Natural killer cell (primary cell): ENCODE measurements around the gene KXD1. TPM values are rescaled to one million over a fixed set of nuclear protein-coding genes. Genes with fewer than 3 reads are reported as not detected.

Experiments used
- ATAC-seq, 3 donors: fragments of 150-1000 bp in 2 of 3; fragments of 200-7000 bp in 1 of 3; cut with Tn5 transposase; 1 replicate in 1 of 3; 2 replicates in 2 of 3; pipeline ENCODE4 v1.10.0; 2021; ENCODE audit warnings: mild to moderate bottlenecking in 2 of 3, moderate library complexity in 2 of 3
- DNase-seq, 2 donors: peaks; one replicate each; pipeline versions ENCODE4 v3.0.0 to v3.0.0-alpha.2; 2013 to 2021; ENCODE audit warnings: mixed read lengths in 1 of 2
- H3K27ac ChIP-seq: one replicate; pipeline ENCODE4 v1.5.1; 2013; ENCODE audit warnings: mild to moderate bottlenecking, low read length
- H3K27me3 ChIP-seq: one replicate; pipeline ENCODE4 v1.6.1; 2013; ENCODE audit warnings: low read length; ENCODE audit not compliant: control insufficient read depth, insufficient read depth
- H3K36me3 ChIP-seq: one replicate; pipeline ENCODE4 v1.6.1; 2013; ENCODE audit warnings: low read length; ENCODE audit not compliant: control insufficient read depth, insufficient read depth
- H3K4me1 ChIP-seq: one replicate; pipeline ENCODE4 v1.6.1; 2013; ENCODE audit warnings: low read length; ENCODE audit not compliant: control insufficient read depth, insufficient read depth
- H3K4me3 ChIP-seq: one replicate; pipeline ENCODE4 v1.5.1; 2013; ENCODE audit warnings: low read length
- H3K9me3 ChIP-seq: one replicate; pipeline ENCODE4 v1.6.1; 2013; ENCODE audit warnings: low read length; ENCODE audit not compliant: control insufficient read depth, insufficient read depth
- H3K27ac Mint-ChIP-seq, 2 donors: one replicate each; pipeline ENCODE4 v1.8.0; 2022; ENCODE audit warnings: mild to moderate bottlenecking in 2 of 2, mixed read lengths in 2 of 2, moderate library complexity in 1 of 2
- H3K27me3 Mint-ChIP-seq, 2 donors: one replicate each; pipeline ENCODE4 v1.8.0; 2022; ENCODE audit warnings: low read depth in 2 of 2, mixed read lengths in 2 of 2
- H3K36me3 Mint-ChIP-seq: one replicate; pipeline ENCODE4 v1.8.0; 2022; ENCODE audit warnings: mixed read lengths
- H3K4me1 Mint-ChIP-seq, 2 donors: one replicate each; pipeline ENCODE4 v1.8.0; 2022; ENCODE audit warnings: mixed read lengths in 2 of 2
- H3K4me3 Mint-ChIP-seq: one replicate; pipeline ENCODE4 v1.8.0; 2022; ENCODE audit warnings: mild to moderate bottlenecking, moderate library complexity, mixed read lengths
- H3K9me3 Mint-ChIP-seq, 2 donors: one replicate each; pipeline ENCODE4 v1.8.0; 2022; ENCODE audit warnings: mixed read lengths in 2 of 2
- CTCF ChIP-seq: fragments of 200-600 bp; IDR thresholded peaks from one replicate; pipeline ENCODE4 v1.8.0; 2022; ENCODE audit warnings: antibody characterized with exemption
- WGBS: methylation state at CpG from one replicate; pipeline ENCODE4 v1.1.7; 2013; ENCODE audit warnings: missing lambda C conversion rate; ENCODE audit not compliant: insufficient coverage; 5-methylcytosine and 5-hydroxymethylcytosine counted together
- intact Hi-C: fragments of 100-400 bp; cut with micrococcal nuclease; formaldehyde crosslinking; loops from one replicate; pipeline ENCODE4 v1.14.2; 2022
- total RNA-seq, 4 donors: library from RNA; stranded (reverse); fragments of 120-200 nt in 1 of 4; gene quantifications; one replicate each; pipeline versions ENCODE4 v1.2.3 to v1.2.4, GENCODE V29; 2013 to 2022

The KXD1 gene
- total RNA-seq, 3 donors from 2014 or later (not counting 1 experiment from before 2014, with no cell fraction given): 83.2 to 88.8 (median 86.9) TPM

- WGBS: 27% methylated on average over 5 of the region's 5 CpGs
These were observed 50.6 kb downstream of the KXD1 start for GRCh38 chr19:18608102-18608804.

GRCh38 chr19:18608805-18609716, 51.4 kb downstream of the KXD1 start:
- no peaks in the 10 kb centered on the region for H3K9me3 ChIP-seq
- Mint-ChIP-seq H3K27ac (no peak overlapping the region), H3K36me3 (no peaks in the 10 kb centered on the region), H3K4me1 (peaks cover 9 to 33% of the 10 kb centered on the region in 2 donors), H3K4me3 (no peak overlapping the region), H3K9me3 (no peaks in the 10 kb centered on the region), H3K27me3 (peaks cover 40 to 61% of the 10 kb centered on the region in 2 donors)
- ATAC-seq (no peak), DNase-seq (no peak)
- H3K4me3 ChIP-seq: no peak overlapping the region
- intact Hi-C loops: no loop called here
- H3K27ac ChIP-seq: no peak overlapping the region
- no peak for TF ChIP-seq CTCF
- peaks cover 32% of the 10 kb centered on the region for H3K4me1 ChIP-seq
- no peaks in the 10 kb centered on the region for H3K36me3 ChIP-seq
- WGBS: 41% methylated on average over 8 of the region's 9 CpGs
- peaks cover 63% of the 10 kb centered on the region for H3K27me3 ChIP-seq

More at GRCh38 chr19:18608102-18608804, 50.6 kb downstream of the KXD1 start:
- no peaks in the 10 kb centered on the region for H3K36me3 Mint-ChIP-seq
- no peak for DNase-seq
- no peak overlapping the region for H3K27ac ChIP-seq
- intact Hi-C loops: no loop called here
- peaks cover 9 to 27% of the 10 kb centered on the region in 2 donors for H3K4me1 Mint-ChIP-seq
- H3K36me3 ChIP-seq: no peaks in the 10 kb centered on the region
- peaks cover 60% of the 10 kb centered on the region for H3K27me3 ChIP-seq
- peaks cover 29% of the 10 kb centered on the region for H3K4me1 ChIP-seq
- no peak for TF ChIP-seq CTCF
- ATAC-seq: no peak
- H3K27me3 Mint-ChIP-seq: peaks cover 39 to 56% of the 10 kb centered on the region in 2 donors
- no peaks in the 10 kb centered on the region for H3K9me3 ChIP-seq
- no peak overlapping the region for H3K4me3 ChIP-seq
- no peak overlapping the region for H3K27ac Mint-ChIP-seq
- H3K9me3 Mint-ChIP-seq: no peaks in the 10 kb centered on the region
- no peak overlapping the region for H3K4me3 Mint-ChIP-seq

- Mint-ChIP-seq H3K27ac (no peak overlapping the region), H3K9me3 (no peaks in the 10 kb centered on the region), H3K27me3 (peaks cover 42 to 62% of the 10 kb centered on the region in 2 donors), H3K4me3 (no peak overlapping the region), H3K36me3 (no peaks in the 10 kb centered on the region), H3K4me1 (peaks cover 9 to 33% of the 10 kb centered on the region in 2 donors)
- peaks cover 60% of the 10 kb centered on the region for H3K27me3 ChIP-seq
- H3K9me3 ChIP-seq: no peaks in the 10 kb centered on the region
- H3K27ac ChIP-seq: no peak overlapping the region
- 18% methylated on average over 1 of the region's 2 CpGs for WGBS
- no peak for ATAC-seq
- no peaks in the 10 kb centered on the region for H3K36me3 ChIP-seq
- intact Hi-C loops: no loop called here
- no peak overlapping the region for H3K4me3 ChIP-seq
- TF ChIP-seq CTCF: no peak
- DNase-seq: no peak
- H3K4me1 ChIP-seq: peaks cover 32% of the 10 kb centered on the region
These were observed 52.0 kb downstream of the KXD1 start for GRCh38 chr19:18609717-18610051.
